Smooth muscle cell (in vitro differentiated cells): Measurements from ENCODE around the gene RBBP4. TPM values are rescaled to one million over a fixed set of nuclear protein-coding genes. Genes with fewer than 3 reads are reported as not detected.

ENCODE experiments used
- DNase-seq: peaks from one replicate; lab custom pipeline; 2025; ENCODE audit not compliant: unreplicated experiment; lab: John Stamatoyannopoulos, UW
- H2AFZ ChIP-seq: fragments of 200-600 bp; sonication (generic); 2 replicates; pipeline ENCODE4 v1.6.0; 2016; ENCODE audit warnings: antibody characterized with exemption, low read depth, mild to moderate bottlenecking
- H3F3A ChIP-seq: fragments of 200-600 bp; sonication (generic); 2 replicates; pipeline ENCODE4 v1.6.0; 2017; ENCODE audit warnings: antibody characterized with exemption, low read depth
- H3K27ac ChIP-seq: fragments of 200-600 bp; sonication (generic); 2 replicates; pipeline ENCODE4 v1.5.1; 2016; ENCODE audit warnings: low read depth, mild to moderate bottlenecking
- H3K27me3 ChIP-seq: fragments of 200-600 bp; sonication (generic); 2 replicates; pipeline ENCODE4 v1.6.1; 2016; ENCODE audit warnings: low read depth, mild to moderate bottlenecking
- H3K36me3 ChIP-seq: fragments of 200-600 bp; sonication (generic); 2 replicates; pipeline ENCODE4 v1.5.1; 2016; ENCODE audit warnings: low read depth
- H3K4me1 ChIP-seq: fragments of 200-600 bp; sonication (generic); 2 replicates; pipeline ENCODE4 v1.5.1; 2016; ENCODE audit warnings: low read depth
- H3K4me2 ChIP-seq: fragments of 200-600 bp; sonication (generic); 2 replicates; pipeline ENCODE4 v1.6.0; 2016; ENCODE audit warnings: mild to moderate bottlenecking
- H3K4me3 ChIP-seq: fragments of 200-600 bp; sonication (generic); 2 replicates; pipeline ENCODE4 v1.5.1; 2016; ENCODE audit warnings: mild to moderate bottlenecking
- H3K79me2 ChIP-seq: fragments of 200-600 bp; sonication (generic); 2 replicates; pipeline ENCODE4 v1.6.0; 2016; ENCODE audit warnings: low read depth, mild to moderate bottlenecking
- H3K9ac ChIP-seq: fragments of 200-600 bp; sonication (generic); 2 replicates; pipeline ENCODE4 v1.6.0; 2016; ENCODE audit warnings: low read depth
- H3K9me3 ChIP-seq: fragments of 200-600 bp; sonication (generic); replicated peaks from 2 replicates; pipeline ENCODE4 v1.5.1; 2016; ENCODE audit warnings: low read depth
- H4K20me1 ChIP-seq: fragments of 200-600 bp; sonication (generic); 2 replicates; pipeline ENCODE4 v1.6.0; 2016; ENCODE audit warnings: low read depth
- CTCF ChIP-seq: fragments of 200-600 bp; sonication (generic); IDR thresholded peaks from 2 replicates; pipeline ENCODE4 v1.5.1; 2017; ENCODE audit warnings: borderline replicate concordance, mild to moderate bottlenecking, antibody characterized with exemption; ENCODE audit not compliant: insufficient read depth, poor library complexity, severe bottlenecking
- WGBS: methylation state at CpG from one replicate; pipeline ENCODE4 v1.1.7; 2016; ENCODE audit warnings: low lambda C conversion rate; 5-methylcytosine and 5-hydroxymethylcytosine counted together
- polyA plus RNA-seq: library from polyadenylated mRNA; unstranded; fragments of >200 nt; fragmentation: Nextera tagmentation; extraction: Ambion mirVana; gene quantifications from 2 replicates; pipeline ENCODE4 v1.2.1, GENCODE V29; 2016
- total RNA-seq: library from RNA; depleted of rRNA; stranded (reverse); fragments of >200 nt; gene quantifications from 2 replicates; pipeline ENCODE4 v1.2.3, GENCODE V29; 2014

The RBBP4 gene
- total and polyA plus RNA-seq, 2 experiments from 2014 or later, result 139 to 140 TPM

GRCh38 chr1:32680642-32681041 is 29.6 kb downstream of the RBBP4 start:
- Histone ChIP-seq H4K20me1 (peaks cover 14% of the 10 kb centered on the region), H3K4me1 (no peaks in the 10 kb centered on the region), H3K27me3 (no peaks in the 10 kb centered on the region), H3K79me2 (no peaks in the 10 kb centered on the region), H3K27ac (no peak overlapping the region), H3F3A (peaks cover 20% of the 10 kb centered on the region), H3K4me3 (no peak overlapping the region), H2AFZ (no peak overlapping the region), H3K9me3 (no peaks in the 10 kb centered on the region), H3K4me2 (no peak overlapping the region), H3K9ac (no peak overlapping the region), H3K36me3 (peaks cover 28% of the 10 kb centered on the region)
- no peak for DNase-seq
- TF ChIP-seq CTCF, result no peak
- WGBS, result 95% methylated on average over 1 of the region's 1 CpG

GRCh38 chr1:32681509-32681908 is 30.5 kb downstream of the RBBP4 start:
- no peak overlapping the region for H3K4me2 ChIP-seq
- H4K20me1 ChIP-seq, result peaks cover 23% of the 10 kb centered on the region
- H3K4me1 ChIP-seq, result no peaks in the 10 kb centered on the region
- H3K79me2 ChIP-seq, result no peaks in the 10 kb centered on the region
- 96% methylated on average over 2 of the region's 2 CpGs for WGBS
- H3K9me3 ChIP-seq, result no peaks in the 10 kb centered on the region
- peaks cover 23% of the 10 kb centered on the region for H3F3A ChIP-seq
- no peak overlapping the region for H2AFZ ChIP-seq
- H3K36me3 ChIP-seq, result peaks cover 28% of the 10 kb centered on the region
- no peak for DNase-seq
- H3K27me3 ChIP-seq, result no peaks in the 10 kb centered on the region
- H3K4me3 ChIP-seq, result no peak overlapping the region
- no peak overlapping the region for H3K9ac ChIP-seq
- TF ChIP-seq CTCF, result no peak
- no peak overlapping the region for H3K27ac ChIP-seq

- no peaks in the 10 kb centered on the region for H3K27me3 ChIP-seq
- H3K4me2 ChIP-seq, result no peak overlapping the region
- H4K20me1 ChIP-seq, result peaks cover 28% of the 10 kb centered on the region
- H3F3A ChIP-seq, result peaks cover 23% of the 10 kb centered on the region
- no peaks in the 10 kb centered on the region for H3K4me1 ChIP-seq
- H3K9me3 ChIP-seq, result no peaks in the 10 kb centered on the region
- no peak for DNase-seq
- H3K36me3 ChIP-seq, result peaks cover 23% of the 10 kb centered on the region
- WGBS, result 91% methylated on average over 3 of the region's 3 CpGs
- no peak overlapping the region for H2AFZ ChIP-seq
- H3K4me3 ChIP-seq, result no peak overlapping the region
- H3K79me2 ChIP-seq, result no peaks in the 10 kb centered on the region
- H3K9ac ChIP-seq, result no peak overlapping the region
- TF ChIP-seq CTCF, result no peak
- no peak overlapping the region for H3K27ac ChIP-seq
Measured at GRCh38 chr1:32681999-32682398, 31.0 kb downstream of the RBBP4 start.

- peaks cover 16% of the 10 kb centered on the region for H3F3A ChIP-seq
- no peaks in the 10 kb centered on the region for H3K9me3 ChIP-seq
- H4K20me1 ChIP-seq, result peaks cover 28% of the 10 kb centered on the region
- DNase-seq, result no peak
- H3K36me3 ChIP-seq, result peaks cover 22% of the 10 kb centered on the region
- no peaks in the 10 kb centered on the region for H3K79me2 ChIP-seq
- 93% methylated on average over 3 of the region's 3 CpGs for WGBS
- H3K4me2 ChIP-seq, result no peak overlapping the region
- no peak overlapping the region for H3K27ac ChIP-seq
- H3K9ac ChIP-seq, result no peak overlapping the region
- no peak overlapping the region for H3K4me3 ChIP-seq
- H3K27me3 ChIP-seq, result no peaks in the 10 kb centered on the region
- TF ChIP-seq CTCF, result no peak
- no peaks in the 10 kb centered on the region for H3K4me1 ChIP-seq
- H2AFZ ChIP-seq, result no peak overlapping the region
Measured at GRCh38 chr1:32683397-32683796, 32.4 kb downstream of the RBBP4 start.
